GM18873 (cell line): Measurements from ENCODE around the gene IL17REL.

Source experiments
- ATAC-seq: cut with Tn5 transposase; IDR thresholded peaks from one replicate; pipeline ENCODE4 v1.9.1; 2021; ENCODE audit warnings: mild to moderate bottlenecking, moderate library complexity, moderate number of reproducible peaks; ENCODE audit not compliant: unreplicated experiment, low FRiP score

IL17REL gene

DNA sequence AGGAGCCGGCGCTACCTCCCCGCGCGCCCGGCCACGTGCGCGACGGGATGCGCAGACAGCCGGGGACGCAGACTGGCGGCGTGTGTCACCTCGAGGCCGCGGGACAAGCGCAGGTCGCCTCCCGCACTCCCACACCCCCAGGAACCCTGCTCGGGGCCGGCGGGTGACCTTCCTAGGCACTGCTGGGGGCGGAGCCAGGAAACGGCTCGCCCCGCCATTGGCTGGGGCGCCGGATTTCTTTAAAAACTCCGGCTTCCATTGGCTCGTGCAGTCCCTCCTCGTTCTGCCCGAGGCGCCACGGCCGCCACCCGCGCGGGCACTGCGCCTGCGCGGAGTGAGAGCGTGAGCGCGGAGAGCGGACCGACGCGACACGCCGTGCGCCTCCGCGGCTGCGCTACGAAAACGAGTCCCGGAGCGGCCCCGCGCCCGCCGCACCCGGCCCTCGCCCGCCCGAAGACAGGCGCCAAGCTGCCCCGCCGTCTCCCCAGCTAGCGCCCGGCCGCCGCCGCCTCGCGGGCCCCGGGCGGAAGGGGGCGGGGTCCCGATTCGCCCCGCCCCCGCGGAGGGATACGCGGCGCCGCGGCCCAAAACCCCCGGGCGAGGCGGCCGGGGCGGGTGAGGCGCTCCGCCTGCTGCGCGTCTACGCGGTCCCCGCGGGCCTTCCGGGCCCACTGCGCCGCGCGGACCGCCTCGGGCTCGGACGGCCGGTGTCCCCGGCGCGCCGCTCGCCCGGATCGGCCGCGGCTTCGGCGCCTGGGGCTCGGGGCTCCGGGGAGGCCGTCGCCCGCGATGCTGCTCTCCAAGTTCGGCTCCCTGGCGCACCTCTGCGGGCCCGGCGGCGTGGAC, 52.2 kb downstream of the IL17REL start, which contains the start of gene PIM3:
TSS of gene PIM3 (plus strand) at position 614 of the 846 bp plus-strand sequence. CDS start at position 790, 176 bp downstream.
- ATAC-seq = peak; percentile 46

DNA sequence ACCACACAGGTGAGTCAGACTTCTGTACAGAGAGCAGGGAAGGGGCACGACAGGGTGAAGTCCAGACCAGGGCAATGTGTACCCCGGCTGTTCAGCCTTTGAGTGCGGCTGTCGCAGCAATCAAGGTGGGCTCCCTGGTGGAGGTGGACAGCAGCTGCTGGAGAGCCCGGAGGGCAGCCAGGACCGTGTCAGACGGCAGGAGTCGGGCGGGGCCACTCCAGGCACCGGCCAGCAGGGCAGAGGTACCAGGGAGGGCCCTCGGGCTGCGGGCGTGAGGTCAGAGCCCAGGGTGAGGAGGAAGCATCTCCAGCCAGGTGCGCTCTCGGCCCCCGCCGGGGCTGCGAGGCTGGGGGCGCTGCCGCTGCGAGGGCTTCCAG, 52.8 kb downstream of the IL17REL start:
- ATAC-seq = peak; percentile 1

DNA sequence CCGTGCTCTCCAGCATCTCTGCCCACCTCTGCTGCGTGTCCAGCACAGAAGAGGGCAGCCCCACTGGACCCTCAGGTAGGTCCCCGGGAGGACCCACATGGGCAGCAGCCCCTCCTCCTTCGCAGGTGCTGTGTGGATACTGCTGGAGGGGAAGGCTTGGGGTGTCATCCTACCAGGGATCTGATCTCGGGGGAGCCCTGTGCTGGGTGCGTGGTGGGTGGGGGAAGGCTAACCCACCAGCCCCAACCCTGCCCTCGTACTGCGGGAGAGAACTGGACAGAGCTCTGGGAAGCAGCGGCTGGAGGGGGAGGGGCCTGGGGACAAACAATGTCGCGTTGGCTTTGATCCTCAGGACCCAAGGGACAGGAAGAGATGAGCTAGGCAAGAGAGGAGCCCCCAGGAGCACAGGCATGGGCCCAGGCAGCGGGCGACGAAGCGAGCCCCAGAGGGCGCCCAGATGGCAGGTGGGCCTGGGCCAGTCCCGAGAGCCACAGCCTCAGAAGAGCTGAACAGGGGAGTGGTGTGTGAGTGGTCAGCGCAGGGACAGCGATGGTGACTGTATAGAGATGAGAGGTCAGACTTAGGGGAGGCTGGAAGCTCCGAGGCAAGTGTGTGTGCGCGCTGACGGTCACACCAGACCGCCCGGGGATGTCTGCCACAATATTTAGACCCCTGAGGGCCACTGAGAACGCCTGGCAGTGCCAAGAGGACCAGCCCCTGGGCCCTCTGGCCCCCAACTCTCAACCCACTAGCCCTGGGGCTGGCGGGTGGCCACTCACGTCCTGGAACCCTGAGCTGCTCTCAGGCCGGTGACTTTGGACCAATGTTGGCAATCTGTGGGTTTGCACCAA, 53.4 kb downstream of the IL17REL start:
- no peak for ATAC-seq

DNA sequence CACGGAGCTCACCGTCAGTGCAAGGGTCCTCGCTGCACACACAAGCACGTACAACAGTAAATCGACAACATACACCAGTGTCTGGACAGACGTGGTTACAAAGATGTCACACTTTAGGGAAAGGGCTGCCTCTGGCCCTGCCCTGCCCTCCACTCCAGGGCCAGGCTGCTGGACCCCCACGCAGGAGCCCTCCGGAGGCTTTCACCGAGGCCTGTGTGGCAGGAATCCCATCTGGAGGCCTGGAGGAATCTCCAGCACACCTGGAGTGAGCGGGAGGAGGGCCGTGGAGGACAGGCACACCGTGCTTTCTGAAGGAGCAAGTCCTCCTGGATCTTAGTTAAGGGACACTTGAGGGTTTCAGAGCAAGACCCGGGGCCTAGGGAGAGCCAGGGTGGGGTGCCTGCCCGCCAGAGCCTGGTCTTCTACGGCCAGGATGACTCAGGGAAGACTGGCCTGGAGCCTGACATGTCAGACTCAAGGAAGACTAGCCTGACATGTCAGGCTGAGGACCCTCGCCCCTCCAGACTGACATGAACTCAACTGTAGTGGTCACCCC, 54.1 kb downstream of the IL17REL start:
- ATAC-seq = no peak

DNA sequence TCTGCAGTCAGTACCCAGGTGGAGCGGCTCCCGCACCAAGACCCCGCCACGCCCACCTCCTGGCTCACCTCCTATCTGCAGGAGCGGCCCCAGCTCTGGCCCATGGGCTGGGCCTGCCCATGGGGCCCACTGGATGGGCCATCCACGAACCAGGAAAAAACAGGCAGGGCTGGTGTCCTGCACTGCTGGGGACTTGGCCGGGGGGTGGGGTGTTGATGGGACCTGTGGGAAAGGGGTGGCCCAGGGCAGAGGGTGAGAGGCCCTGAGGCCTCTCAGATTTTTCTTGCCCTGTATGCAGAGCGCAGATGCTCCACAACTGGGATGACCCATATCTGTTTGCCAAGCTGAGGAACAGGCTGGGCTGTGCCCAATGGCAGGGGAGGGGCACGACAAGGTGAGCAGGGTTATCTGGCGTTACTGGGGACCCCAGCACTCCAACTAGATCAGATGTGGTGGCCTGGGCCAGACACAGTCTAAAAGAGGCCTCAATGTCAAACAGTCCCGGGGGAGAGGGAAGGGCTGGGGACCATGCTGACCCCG, 54.7 kb downstream of the IL17REL start:
- no peak for ATAC-seq

DNA sequence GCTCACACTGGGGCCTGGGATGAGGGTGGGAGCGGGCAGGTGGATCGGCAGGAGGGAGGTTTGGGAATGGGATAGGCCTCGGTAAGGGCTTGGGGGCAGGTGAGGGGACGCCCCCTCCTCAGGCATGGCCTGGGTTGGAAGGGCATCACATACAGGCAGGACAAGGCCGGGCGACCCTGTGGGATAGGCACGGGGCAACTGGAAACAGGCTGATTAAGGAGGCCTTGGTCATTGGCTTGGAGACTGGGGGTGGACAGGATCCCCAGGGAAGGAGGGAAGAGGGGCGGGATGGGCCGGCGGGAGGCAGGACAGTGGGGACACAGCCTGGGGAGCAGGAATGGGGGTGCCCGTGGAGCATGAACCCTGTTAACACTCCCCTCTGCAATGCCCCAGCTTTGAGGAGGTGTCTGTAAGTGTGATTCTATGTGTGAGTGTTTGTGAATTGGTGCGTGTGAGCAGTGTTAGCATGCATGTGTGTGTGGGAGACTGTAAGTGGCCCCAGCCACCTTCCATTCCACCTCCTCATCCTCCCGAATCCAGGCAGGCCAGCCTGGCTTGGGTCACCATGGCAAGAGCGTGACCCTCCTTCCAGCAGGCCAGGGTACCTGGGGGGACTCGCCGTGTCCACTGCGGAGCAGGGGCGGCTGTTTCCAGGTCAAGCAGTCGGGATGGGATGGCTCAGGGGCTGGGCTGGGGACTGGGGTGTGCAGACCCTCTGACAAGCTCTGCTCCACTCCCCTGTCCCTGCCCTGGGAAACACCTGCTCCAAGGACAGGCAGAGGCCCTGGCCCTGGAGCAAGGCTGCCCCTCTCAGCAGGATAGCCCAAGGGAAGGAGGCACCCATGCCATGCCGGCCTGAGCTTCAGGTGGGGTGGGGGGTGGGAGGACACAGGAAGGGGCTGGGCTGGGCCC, 55.4 kb downstream of the IL17REL start:
- no peak for ATAC-seq

DNA sequence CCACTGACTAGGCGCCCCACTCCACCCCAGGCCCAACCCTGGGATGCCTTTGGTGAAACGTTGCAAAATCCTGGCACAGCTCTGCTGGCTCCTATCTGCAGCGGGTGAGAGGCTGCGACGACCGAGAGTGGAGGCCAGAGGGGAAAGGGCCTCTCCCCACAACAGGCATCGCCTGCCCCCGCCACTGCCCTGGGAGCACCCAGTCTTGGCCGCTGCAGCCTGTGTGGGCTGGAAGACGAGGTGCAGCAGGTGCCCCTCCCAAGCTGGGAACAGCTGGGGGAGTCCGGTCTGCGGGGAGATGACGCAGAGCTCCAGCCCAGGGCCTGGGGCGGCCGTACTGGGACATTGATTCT, 56.2 kb downstream of the IL17REL start:
- ATAC-seq = no peak

DNA sequence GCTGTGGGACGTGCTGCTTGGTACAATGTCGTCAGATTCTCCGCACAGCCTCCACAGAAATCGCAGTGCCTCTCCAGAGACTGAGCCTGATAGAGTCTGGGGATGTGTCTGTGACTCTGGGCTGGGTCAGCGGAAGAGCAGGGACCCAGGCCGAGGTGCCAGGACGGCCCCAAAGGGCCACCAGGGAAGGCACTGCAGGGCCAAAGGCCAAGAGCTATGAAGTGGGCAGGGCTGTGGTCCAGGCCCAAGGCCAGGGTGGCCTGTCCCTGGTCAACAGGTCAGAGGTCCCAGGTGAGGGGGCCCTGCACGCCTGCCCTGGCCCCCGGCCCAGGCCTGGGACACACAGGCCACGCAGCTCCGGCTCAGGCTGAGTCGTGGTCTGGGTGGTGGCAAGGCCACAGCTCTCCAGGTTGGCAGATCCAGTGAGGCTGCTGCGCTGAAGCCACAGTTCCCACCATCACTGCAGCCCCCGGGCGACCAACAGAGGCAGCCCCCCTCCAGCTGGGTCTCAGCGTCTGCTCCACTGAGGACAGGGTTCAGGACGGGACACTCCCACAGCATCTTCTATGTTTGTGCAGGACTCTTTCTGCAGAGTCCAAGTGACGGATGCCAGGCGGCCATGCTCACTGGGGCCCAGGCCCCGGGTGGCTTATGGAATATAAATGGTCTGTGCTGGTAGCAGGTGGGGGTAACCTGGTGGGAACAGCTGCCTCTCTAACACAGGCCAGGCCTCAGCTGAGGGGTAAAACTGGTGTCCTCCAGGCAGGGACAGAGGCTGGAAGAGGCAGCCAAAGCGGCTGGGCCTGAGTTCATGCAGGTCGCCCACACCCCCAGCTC, 56.8 kb downstream of the IL17REL start:
- no peak for ATAC-seq

DNA sequence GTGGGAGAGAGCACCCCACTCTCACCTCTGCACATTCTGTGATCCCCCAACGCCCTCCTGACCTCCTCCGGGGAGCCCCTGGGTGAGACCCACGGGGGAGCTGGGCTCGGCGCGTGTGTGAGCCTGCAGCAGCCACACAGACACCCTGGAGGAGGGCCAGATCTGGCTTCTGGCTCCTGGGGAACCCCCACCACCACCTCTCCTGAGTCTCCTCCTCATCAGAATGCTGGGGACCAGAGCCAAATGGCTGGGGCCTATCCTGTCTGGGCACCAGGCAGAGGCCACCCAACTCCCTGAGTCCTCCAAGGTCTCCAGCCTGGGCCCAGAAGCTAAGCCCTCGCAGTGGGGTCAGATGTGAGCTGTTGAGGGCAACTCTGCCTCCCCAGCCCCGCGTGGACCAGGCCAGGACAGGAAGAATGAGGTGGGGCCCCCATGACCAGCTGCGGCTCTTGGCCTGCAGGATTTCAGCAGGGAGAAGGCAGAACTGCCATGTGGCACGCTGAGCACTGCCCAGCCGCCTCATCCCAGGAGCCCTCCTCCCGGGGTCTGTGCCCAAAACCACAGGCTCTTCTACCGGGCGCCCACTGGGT, 57.5 kb downstream of the IL17REL start:
- ATAC-seq = no peak

DNA sequence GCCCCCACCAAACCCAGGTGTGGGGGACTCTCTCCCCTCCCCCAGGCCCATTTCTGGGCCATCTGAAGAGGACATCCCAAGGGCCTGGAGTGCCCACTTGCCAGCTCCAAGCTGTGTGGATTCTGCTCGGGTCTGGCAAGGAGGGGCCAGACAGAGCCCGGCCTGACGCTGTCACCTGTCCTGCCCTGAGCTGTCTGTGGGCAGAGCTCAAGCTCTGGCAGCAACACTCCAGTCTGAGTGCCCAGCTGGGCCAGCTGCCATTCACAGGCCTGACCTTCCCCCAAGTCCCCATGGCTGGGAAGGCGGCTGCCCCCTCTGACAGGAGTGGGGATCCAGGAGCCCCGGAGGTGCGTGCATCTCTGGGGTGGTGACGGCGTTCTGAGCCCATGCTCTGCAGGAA, 58.2 kb downstream of the IL17REL start:
- no peak for ATAC-seq

DNA sequence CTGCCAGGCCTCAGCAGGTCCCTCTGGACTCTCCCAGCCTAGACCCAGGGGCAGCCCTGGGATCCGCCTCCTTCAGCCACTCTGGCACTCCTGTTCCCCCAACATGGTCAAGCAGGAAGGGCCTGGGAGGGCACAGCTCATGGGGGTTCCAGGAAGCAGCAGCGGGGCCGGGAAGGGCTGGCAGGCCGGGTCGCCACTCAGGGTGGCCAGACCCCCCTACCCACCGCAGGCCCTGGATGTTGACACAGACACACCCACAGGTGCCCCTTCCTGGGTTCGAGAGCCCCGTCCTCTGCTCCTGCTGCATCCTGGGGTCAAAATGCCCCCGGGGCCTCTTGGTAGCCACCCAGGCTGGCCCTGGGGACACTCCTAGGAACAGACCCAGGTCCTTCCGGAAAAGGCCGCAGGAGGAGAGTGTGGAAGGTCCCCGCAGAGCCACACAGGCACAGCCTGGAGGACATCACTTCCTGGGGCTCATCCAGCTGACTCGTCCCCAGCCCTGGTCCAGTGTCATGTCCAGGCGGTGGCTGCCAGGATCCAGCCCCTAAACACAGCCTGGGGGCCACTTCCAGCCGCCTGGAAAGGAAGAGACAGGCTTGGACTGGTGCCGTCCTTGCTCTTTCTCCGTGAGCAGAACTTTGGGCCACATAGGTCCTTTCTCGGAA, 58.8 kb downstream of the IL17REL start:
- no peak for ATAC-seq

DNA sequence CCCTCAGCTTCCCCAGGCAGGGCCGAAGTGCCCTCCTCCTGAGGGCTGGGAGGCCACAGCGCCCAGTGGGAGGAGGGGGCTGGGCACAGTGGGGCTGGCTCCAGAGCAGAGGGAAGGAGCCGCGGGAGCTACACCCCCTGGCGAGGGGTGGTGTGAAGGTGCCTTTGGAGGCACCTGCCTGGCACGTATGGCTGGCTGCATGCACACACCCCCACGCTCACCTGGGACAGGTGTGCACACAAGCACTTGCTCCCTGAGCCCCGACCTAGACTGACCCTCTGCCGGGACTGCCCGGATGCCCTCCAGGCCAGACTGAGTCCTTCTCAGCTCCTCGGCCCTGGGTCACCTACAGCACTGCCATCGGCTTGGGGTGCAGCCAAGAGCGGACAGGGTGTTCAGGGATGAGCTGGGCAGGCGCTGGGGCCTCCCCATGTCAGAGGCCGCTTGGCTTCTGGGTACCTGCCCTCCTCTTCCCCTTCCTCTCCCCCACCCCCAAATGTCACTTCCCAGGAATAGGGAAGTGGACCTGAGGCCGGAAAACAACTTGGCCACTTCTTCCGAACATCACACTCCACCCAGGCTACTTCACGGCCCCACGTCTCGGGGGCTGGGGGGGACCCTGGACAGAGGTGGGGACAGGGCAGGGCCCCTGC, 59.4 kb downstream of the IL17REL start:
- no peak for ATAC-seq

DNA sequence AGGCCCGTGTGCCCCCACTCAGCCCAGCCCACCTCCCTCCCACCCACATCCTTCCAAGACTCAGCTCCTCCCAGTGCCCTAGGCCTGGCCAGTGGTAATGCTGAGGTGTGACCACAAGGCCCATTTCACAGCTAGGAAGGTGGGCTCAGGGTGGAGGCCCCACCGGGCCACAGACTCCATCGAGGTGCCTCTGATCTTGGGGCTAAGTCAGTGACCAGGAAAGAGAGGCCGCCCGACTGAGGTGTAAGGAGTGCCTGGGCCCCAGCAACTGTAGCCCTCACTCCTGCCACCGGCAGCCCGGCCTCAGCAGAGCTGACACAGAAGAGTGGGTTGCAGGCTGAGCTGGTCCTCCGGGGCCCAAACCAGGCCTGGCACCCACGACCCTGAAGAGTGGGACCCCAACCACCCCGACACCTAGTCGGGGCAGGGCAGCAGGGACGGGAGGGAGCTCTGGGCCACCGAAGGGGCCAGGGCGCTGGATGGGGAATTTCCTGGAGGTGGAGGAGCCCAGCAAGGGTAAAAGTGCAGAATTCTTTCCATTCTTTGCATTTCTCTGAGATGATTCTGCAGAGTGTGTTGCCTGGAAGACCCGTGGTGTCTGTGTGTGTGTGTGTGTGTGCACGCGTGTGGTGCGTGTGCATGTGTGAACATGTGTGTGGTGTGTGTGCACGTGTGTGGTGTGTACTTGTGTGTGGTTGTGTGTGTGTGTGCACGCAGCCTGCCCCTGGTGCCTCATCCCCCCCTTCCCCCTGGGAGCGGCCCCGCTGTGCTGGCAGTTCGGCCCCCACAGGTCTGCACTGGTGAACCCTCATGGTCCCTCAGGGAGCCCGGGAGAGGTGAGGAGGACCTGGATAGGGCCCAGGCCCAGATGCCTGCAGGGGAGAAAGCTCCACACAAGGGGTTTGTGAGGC, 60.3 kb downstream of the IL17REL start:
- no peak for ATAC-seq

DNA sequence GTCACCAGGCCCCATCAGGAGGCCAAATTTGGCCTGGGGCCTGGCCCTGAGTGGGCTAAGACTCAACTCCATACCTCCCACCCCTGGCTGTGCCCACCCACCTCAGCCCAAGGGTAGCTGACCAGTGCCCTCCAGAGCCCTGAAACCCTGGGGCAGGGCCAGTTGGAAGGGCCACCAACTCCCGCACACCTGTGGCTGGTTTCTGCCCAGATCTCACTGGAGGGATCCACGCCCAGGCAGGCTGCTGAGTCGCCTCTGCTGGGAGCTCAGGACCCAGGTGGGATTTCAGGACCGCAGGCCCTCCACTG, 60.9 kb downstream of the IL17REL start:
- no peak for ATAC-seq

DNA sequence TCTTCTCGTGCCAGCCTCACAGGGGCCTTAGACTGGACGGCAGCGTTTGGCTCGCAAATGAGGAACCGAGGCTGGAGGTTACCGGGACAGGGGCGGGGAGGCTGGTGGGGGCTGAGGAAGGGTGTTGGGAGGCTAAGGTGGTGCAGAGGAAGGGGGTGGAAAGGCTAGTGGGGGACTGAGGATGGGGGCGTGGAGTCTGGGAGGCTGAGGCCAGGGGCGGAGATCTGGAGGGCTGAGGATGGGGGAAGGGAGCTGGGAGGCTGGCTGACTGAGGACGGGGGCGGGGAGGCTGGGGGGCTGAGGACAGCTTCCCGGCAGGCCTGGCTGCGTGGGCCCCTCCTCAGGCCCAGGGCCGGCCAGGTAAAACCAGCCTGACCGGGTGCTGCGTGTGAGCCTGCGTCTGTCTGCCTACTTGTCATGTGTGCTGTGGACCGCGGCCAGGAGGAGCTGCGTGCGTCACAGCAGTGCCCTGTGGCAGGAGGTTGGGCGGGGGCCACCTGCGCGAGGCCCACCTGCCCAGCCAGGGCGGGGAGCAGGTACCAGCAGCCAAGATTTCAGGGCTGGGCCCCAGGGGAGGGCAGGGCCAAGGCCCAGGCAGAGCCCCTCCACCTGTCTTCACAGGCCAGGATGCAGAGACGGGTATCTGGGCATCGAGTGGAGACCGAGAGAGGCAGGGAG, 61.4 kb downstream of the IL17REL start:
- ATAC-seq = no peak

DNA sequence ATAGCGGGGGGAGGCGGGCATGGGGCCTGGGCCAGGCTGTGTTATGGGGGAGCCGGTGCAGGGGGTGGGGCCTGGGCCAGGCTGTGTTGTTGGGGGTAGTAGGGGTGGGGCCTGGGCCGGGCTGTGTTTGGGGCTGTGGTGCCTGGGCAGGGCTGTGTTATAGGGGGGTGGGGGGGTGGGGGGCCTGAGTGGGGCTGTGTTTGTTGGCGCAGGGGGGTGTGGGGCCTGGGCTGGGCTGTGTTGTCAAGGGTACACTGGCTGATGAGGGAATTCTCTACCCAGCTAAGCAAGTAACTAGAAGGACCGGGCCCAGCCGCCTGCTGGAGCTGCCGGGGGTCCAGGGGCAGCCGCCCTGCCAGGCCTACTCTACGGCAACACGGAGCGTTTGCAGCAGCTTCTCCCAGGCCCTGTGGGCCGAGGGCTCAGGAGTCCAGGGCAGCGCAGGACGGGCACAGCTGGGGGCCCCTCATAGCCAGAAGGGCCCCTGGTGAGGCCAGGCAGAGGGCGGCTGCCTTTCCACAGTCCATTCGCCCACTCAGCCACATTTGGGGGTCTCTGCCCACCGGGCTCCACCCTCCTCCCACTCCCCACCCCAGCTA, 62.1 kb downstream of the IL17REL start:
- no peak for ATAC-seq
